A549 (cell line): ENCODE measurements around the gene CDC27. TPM values are rescaled to one million over a fixed set of nuclear protein-coding genes. Genes with fewer than 3 reads are reported as not detected.

Source experiments
- ATAC-seq, 2 experiments: fragments of 200-7000 bp in 1 of 2; fragments of >200 bp in 1 of 2; cut with Nextera tagmentation in 1 of 2; cut with Tn5 transposase in 1 of 2; 3 replicates each; pipeline versions ENCODE4 v1.8.0 to v1.9.1; 2018 to 2020; ENCODE audit warnings: mild to moderate bottlenecking in 1 of 2, moderate library complexity in 1 of 2
- CTCF ChIA-PET: fragments of 300-600 bp; sonication (Branson Sonifier 250); formaldehyde crosslinking; extraction: SDS; loops from one replicate; lab custom pipeline; 2021; ENCODE audit warnings: antibody characterized with exemption, inconsistent platforms; lab: Yijun Ruan, JAX
- POLR2A ChIA-PET: fragments of 350-600 bp; formaldehyde crosslinking; extraction: SDS; loops from one replicate; lab custom pipeline; 2021; ENCODE audit warnings: antibody characterized with exemption, inconsistent platforms; lab: Yijun Ruan, JAX
- DNase-seq, 2 experiments: peaks; one replicate each; pipeline versions ENCODE4 v3.0.0 to v3.0.0-alpha.2; 2011 to 2016; ENCODE audit warnings: low read depth in 1 of 2, low spot score in 1 of 2
- FAIRE-seq: peaks from 2 replicates; lab custom pipeline; 2011; peaks lifted over from hg19 to GRCh38; lab: Jason Lieb, UNC
- H3K27ac ChIP-seq, 2 experiments: fragments of >200 bp; sonication (Bioruptor Twin); formaldehyde crosslinking; 3 replicates each; pipeline ENCODE4 v1.5.1; 2016 to 2017
- H3K4me1 ChIP-seq: fragments of >200 bp; sonication (Bioruptor Twin); formaldehyde crosslinking; 3 replicates; pipeline ENCODE4 v1.6.1; 2016
- H3K4me2 ChIP-seq: fragments of >200 bp; sonication (Bioruptor Twin); formaldehyde crosslinking; 3 replicates; pipeline ENCODE4 v1.6.1; 2016
- H3K4me3 ChIP-seq: fragments of >200 bp; sonication (Bioruptor Twin); formaldehyde crosslinking; 3 replicates; pipeline ENCODE4 v1.5.1; 2016
- H3K9me3 ChIP-seq: fragments of >200 bp; sonication (Bioruptor Twin); formaldehyde crosslinking; 3 replicates; pipeline ENCODE4 v1.6.1; 2016
- CBX2 ChIP-seq: fragments of 200-600 bp; sonication (generic); IDR thresholded peaks from 2 replicates; pipeline ENCODE4 v1.6.1; 2016; ENCODE audit warnings: low read depth, mild to moderate bottlenecking, borderline replicate concordance
- CHD4 ChIP-seq: fragments of 200-600 bp; sonication (generic); IDR thresholded peaks from 2 replicates; pipeline ENCODE4 v1.6.1; 2016; ENCODE audit warnings: antibody characterized with exemption, mild to moderate bottlenecking, borderline replicate concordance
- FOSL2 ChIP-seq, 2 experiments: fragments of 450-650 bp in 1 of 2; fragments of >200 bp in 1 of 2; sonication (Bioruptor Twin) in 1 of 2; formaldehyde crosslinking; IDR thresholded peaks; 2 replicates each; pipeline versions ENCODE4 v1.5.0 to v1.6.1; 2016 to 2020; ENCODE audit warnings: mild to moderate bottlenecking in 1 of 2, moderate library complexity in 1 of 2
- FOXS1 ChIP-seq: fragments of 250-450 bp; sonication (Bioruptor Pico); IDR thresholded peaks from 2 replicates; pipeline ENCODE4 v1.5.0; 2020; ENCODE audit warnings: mild to moderate bottlenecking, moderate library complexity
- GATA3 ChIP-seq: IDR thresholded peaks from 2 replicates; pipeline ENCODE4 v1.6.1; 2012; ENCODE audit warnings: borderline replicate concordance
- HOXB5 ChIP-seq: fragments of 250-450 bp; sonication (Bioruptor Pico); IDR thresholded peaks from 2 replicates; pipeline ENCODE4 v1.5.0; 2020; ENCODE audit warnings: mild to moderate bottlenecking, moderate library complexity
- JUNB ChIP-seq: fragments of >200 bp; sonication (Bioruptor Twin); formaldehyde crosslinking; IDR thresholded peaks from 2 replicates; pipeline ENCODE4 v1.6.1; 2016
- KDM1A ChIP-seq: fragments of 200-600 bp; sonication (generic); IDR thresholded peaks from 2 replicates; pipeline ENCODE4 v1.6.1; 2016; ENCODE audit warnings: low read depth, mild to moderate bottlenecking
- MAFK ChIP-seq: fragments of 450-650 bp; IDR thresholded peaks from 2 replicates; pipeline ENCODE4 v1.6.1; 2014; ENCODE audit not compliant: partially characterized antibody
- MAZ ChIP-seq: fragments of 150-350 bp; IDR thresholded peaks from 2 replicates; pipeline ENCODE4 v1.6.1; 2014; ENCODE audit warnings: antibody characterized with exemption, low read depth, low read length, borderline replicate concordance
- NR3C1 ChIP-seq: fragments of >200 bp; sonication (Bioruptor Twin); formaldehyde crosslinking; IDR thresholded peaks from 3 replicates; pipeline ENCODE4 v1.6.1; 2017
- POLR2AphosphoS2 ChIP-seq: conservative IDR thresholded peaks from 2 replicates; pipeline ENCODE4 v1.6.1; 2012; ENCODE audit warnings: low read length, improper control_type of control experiment, inconsistent platforms
- RARB ChIP-seq: fragments of 250-450 bp; sonication (Bioruptor Pico); IDR thresholded peaks from 2 replicates; pipeline ENCODE4 v1.8.0; 2021; ENCODE audit warnings: mild to moderate bottlenecking, moderate library complexity
- RCOR1 ChIP-seq: fragments of 150-350 bp; IDR thresholded peaks from 2 replicates; pipeline ENCODE4 v1.6.1; 2014; ENCODE audit warnings: antibody characterized with exemption, low read length, low read depth
- RFX5 ChIP-seq: fragments of 450-650 bp; IDR thresholded peaks from 2 replicates; pipeline ENCODE4 v1.7.1; 2014; ENCODE audit warnings: antibody characterized with exemption, mild to moderate bottlenecking, moderate library complexity
- RNF2 ChIP-seq: fragments of 200-600 bp; sonication (generic); IDR thresholded peaks from 2 replicates; pipeline ENCODE4 v1.6.1; 2016; ENCODE audit warnings: low read depth, mild to moderate bottlenecking, antibody characterized with exemption, moderate library complexity, borderline replicate concordance
- TP53 ChIP-seq: fragments of 250-450 bp; sonication (Bioruptor Pico); IDR thresholded peaks from 2 replicates; pipeline ENCODE4 v1.5.0; 2021; ENCODE audit warnings: mild to moderate bottlenecking, moderate library complexity
- ZFP36 ChIP-seq: fragments of 450-650 bp; IDR thresholded peaks from 2 replicates; pipeline ENCODE4 v1.6.1; 2014; ENCODE audit warnings: borderline replicate concordance; ENCODE audit not compliant: partially characterized antibody
- ZSCAN20 ChIP-seq: fragments of 250-450 bp; sonication (Bioruptor Pico); IDR thresholded peaks from 2 replicates; pipeline ENCODE4 v1.8.0; 2022; ENCODE audit warnings: mild to moderate bottlenecking, moderate library complexity
- WGBS: methylation state at CpG from one replicate; pipeline ENCODE4 v1.1.6; 2017; ENCODE audit errors: missing lambda C conversion rate; 5-methylcytosine and 5-hydroxymethylcytosine counted together
- polyA plus RNA-seq, 4 experiments: library from polyadenylated mRNA; depleted of rRNA in 3 of 4; stranded (reverse); fragments of >200 nt; fragmentation: RNase III in 1 of 4; extraction: RNeasy Plus Mini Kit Qiagen cat#74134 plus additional on column Dnase treatment in 1 of 4; gene quantifications; 2 replicates in 3 of 4; 3 replicates in 1 of 4; pipeline ENCODE4 v1.2.3, GENCODE V29; 2011 to 2017
- TF ChIP-seq, protein P1 (sequence below): fragments of >200 bp; sonication (Bioruptor Twin); formaldehyde crosslinking; IDR thresholded peaks from 3 replicates; pipeline ENCODE4 v1.5.1; 2016
- TF ChIP-seq, protein P2 (sequence below): fragments of >200 bp; sonication (Bioruptor Twin); formaldehyde crosslinking; IDR thresholded peaks from 2 replicates; pipeline ENCODE4 v1.6.1; 2016
- TF ChIP-seq, protein P3 (sequence below): IDR thresholded peaks from 2 replicates; pipeline ENCODE4 v1.6.1; 2012
- TF ChIP-seq, protein P4 (sequence below): fragments of 150-350 bp; IDR thresholded peaks from 2 replicates; pipeline ENCODE4 v1.6.1; 2014; ENCODE audit warnings: low read depth, mild to moderate bottlenecking, low read length

CDC27 gene
- polyA plus RNA-seq, 2 of the 4 experiments (the other 2 are of a cell fraction), result 88.0 to 150 TPM

DNA sequence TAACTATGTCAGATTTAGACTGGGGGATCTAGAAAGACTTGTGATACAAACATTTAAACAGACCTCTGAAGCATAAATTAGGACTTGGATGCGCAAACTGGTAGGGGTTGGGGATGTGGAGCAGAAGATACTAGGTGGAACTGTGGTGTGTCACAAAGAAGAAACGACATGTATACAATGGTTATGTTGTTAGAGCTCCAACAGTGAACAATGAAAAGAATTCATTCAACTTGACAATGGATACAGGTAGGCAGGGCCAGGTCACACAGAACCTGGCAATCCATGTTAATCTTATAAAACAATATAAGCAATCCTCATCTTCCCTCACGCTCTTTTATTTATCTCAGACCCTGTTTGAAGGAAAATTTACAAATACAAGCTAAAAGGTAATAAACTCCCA, 102.0 kb downstream of the CDC27 start:
- DNase-seq (no peak), ATAC-seq (no peak)
- TF ChIP-seq, protein P1, sequence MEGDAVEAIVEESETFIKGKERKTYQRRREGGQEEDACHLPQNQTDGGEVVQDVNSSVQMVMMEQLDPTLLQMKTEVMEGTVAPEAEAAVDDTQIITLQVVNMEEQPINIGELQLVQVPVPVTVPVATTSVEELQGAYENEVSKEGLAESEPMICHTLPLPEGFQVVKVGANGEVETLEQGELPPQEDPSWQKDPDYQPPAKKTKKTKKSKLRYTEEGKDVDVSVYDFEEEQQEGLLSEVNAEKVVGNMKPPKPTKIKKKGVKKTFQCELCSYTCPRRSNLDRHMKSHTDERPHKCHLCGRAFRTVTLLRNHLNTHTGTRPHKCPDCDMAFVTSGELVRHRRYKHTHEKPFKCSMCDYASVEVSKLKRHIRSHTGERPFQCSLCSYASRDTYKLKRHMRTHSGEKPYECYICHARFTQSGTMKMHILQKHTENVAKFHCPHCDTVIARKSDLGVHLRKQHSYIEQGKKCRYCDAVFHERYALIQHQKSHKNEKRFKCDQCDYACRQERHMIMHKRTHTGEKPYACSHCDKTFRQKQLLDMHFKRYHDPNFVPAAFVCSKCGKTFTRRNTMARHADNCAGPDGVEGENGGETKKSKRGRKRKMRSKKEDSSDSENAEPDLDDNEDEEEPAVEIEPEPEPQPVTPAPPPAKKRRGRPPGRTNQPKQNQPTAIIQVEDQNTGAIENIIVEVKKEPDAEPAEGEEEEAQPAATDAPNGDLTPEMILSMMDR, result no peak
- TF ChIP-seq GATA3 (no peak), POLR2AphosphoS2 (no peak), ZFP36 (no peak), ZSCAN20 (no peak), RARB (CRISPR knock-in tag) (no peak), CHD4 (no peak), CBX2 (no peak), NR3C1 (no peak), MAFK (no peak)
- TF ChIP-seq, protein P2, sequence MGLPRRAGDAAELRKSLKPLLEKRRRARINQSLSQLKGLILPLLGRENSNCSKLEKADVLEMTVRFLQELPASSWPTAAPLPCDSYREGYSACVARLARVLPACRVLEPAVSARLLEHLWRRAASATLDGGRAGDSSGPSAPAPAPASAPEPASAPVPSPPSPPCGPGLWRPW, result no peak
- TF ChIP-seq, protein P3, sequence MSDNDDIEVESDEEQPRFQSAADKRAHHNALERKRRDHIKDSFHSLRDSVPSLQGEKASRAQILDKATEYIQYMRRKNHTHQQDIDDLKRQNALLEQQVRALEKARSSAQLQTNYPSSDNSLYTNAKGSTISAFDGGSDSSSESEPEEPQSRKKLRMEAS, result no peak
- TF ChIP-seq, all 56 proteins: peak for 0
- no peaks in the 10 kb centered on the region for H3K9me3 ChIP-seq
- no peak overlapping the region for H3K4me3 ChIP-seq
- POLR2A ChIA-PET, result no interaction called here
- no peak overlapping the region for H3K27ac ChIP-seq
- 84% methylated on average over 3 of the region's 3 CpGs for WGBS
- CTCF ChIA-PET, result interaction anchor here (0.7 to 1.7 kb wide), 2 partner anchors 9 to 11 kb away, joined by 3 to 4 read pairs; no protein-coding TSS in a partner anchor
- FAIRE-seq, result no peak
- H3K4me2 ChIP-seq, result no peak overlapping the region
- peaks cover 7% of the 10 kb centered on the region for H3K4me1 ChIP-seq

DNA sequence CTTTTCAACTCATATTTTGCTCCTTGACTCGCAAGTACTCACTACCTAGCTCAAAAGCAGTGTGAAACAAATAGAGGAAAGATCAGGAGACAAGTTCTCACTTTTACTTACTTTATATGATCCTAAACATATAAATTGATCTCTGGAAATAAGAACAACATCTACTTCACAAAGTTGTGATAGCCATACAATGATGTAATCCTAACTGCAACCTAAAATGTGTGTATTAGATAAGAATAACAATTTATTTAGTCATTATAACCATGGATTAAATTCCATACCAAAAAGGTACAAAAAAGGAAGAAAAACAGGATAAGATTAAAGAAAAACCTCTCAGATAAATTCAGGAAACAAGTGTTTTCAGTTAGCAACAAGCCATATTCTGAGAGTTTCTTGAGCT, 103.4 kb downstream of the CDC27 start:
- Histone ChIP-seq H3K4me3 (no peak overlapping the region), H3K27ac (no peak overlapping the region), H3K4me1 (peaks cover 7% of the 10 kb centered on the region), H3K4me2 (no peak overlapping the region), H3K9me3 (no peaks in the 10 kb centered on the region)
- DNase-seq (no peak), ATAC-seq (no peak), FAIRE-seq (no peak)
- CTCF ChIA-PET, result interaction anchor here (1.1 to 1.3 kb wide), 2 partner anchors 12 to 250 kb away, joined by 3 to 4 read pairs; no protein-coding TSS in a partner anchor
- POLR2A ChIA-PET, result no interaction called here
- 92% methylated on average over 1 of the region's 1 CpG for WGBS
- no peak for TF ChIP-seq MAZ
- no peak for TF ChIP-seq RARB (CRISPR knock-in tag)
- no peak for TF ChIP-seq RCOR1
- TF ChIP-seq TP53 (CRISPR knock-in tag), result no peak
- no peak for TF ChIP-seq RNF2
- TF ChIP-seq RFX5, result no peak
- TF ChIP-seq, all 56 proteins: peak for 0

DNA sequence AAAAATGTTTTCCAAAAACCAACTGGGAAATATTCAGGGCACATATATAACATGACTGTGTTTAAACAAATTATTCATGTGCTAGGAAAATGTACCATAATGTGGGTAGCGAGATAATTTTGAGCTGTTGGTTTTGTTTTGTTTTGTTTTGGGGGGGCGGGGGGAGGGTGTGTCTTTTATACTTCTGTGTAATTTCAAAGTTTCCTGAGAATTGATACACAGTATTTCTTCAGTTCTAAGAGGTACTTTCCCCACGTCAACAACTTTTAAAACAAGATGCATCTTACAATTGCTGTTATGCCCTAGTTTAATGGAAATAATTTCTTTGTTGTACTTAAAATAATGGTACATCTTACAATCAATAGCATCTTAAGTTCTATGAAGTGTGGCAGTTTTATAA, 110.3 kb downstream of the CDC27 start:
- TF ChIP-seq, protein P2, result no peak
- TF ChIP-seq FOXS1 (CRISPR knock-in tag) (no peak), HOXB5 (CRISPR knock-in tag) (no peak), JUNB (no peak), KDM1A (no peak), FOSL2 (IDR thresholded peaks at IDR 0.05) (no peak), FOSL2 (CRISPR knock-in tag; IDR thresholded peaks at IDR 0.05) (no peak)
- TF ChIP-seq, protein P4, sequence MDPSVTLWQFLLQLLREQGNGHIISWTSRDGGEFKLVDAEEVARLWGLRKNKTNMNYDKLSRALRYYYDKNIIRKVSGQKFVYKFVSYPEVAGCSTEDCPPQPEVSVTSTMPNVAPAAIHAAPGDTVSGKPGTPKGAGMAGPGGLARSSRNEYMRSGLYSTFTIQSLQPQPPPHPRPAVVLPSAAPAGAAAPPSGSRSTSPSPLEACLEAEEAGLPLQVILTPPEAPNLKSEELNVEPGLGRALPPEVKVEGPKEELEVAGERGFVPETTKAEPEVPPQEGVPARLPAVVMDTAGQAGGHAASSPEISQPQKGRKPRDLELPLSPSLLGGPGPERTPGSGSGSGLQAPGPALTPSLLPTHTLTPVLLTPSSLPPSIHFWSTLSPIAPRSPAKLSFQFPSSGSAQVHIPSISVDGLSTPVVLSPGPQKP, result no peak
- TF ChIP-seq, all 56 proteins: peak for 0
- Histone ChIP-seq H3K4me3 (no peak overlapping the region), H3K4me2 (no peak overlapping the region), H3K9me3 (no peaks in the 10 kb centered on the region), H3K4me1 (no peaks in the 10 kb centered on the region), H3K27ac (no peak overlapping the region)
- CTCF ChIA-PET, result interaction anchor here (1.1 kb wide), 1 partner anchor 10 kb away, joined by 4 read pairs; no protein-coding TSS in a partner anchor
- POLR2A ChIA-PET, result no interaction called here
- FAIRE-seq, result no peak
- no peak for DNase-seq
- no peak for ATAC-seq
- WGBS, result 86% methylated on average over 3 of the region's 3 CpGs
